HepG2 (cell line): Measurements from ENCODE around the gene SPINDOC. TPM values are rescaled to one million over a fixed set of nuclear protein-coding genes. Genes with fewer than 3 reads are reported as not detected.

ENCODE experiments used
- ARNT ChIP-seq: fragments of 450-650 bp; IDR thresholded peaks from 2 replicates; pipeline ENCODE4 v1.6.1; 2017
- BRCA1 ChIP-seq: sonication (generic); formaldehyde crosslinking; IDR thresholded peaks from 2 replicates; pipeline ENCODE4 v1.4.0; 2020; ENCODE audit warnings: missing genetic modification reagents
- CREB1 ChIP-seq, 2 experiments: fragments of 450-650 bp in 1 of 2; IDR thresholded peaks; 2 replicates each; pipeline ENCODE4 v1.6.1; 2016 to 2017; ENCODE audit warnings: control low read depth in 1 of 2, mild to moderate bottlenecking in 1 of 2, missing compliant biosample characterization in 1 of 2, missing genetic modification characterization in 1 of 2
- HMGA1 ChIP-seq: sonication (generic); formaldehyde crosslinking; conservative IDR thresholded peaks from 2 replicates; pipeline ENCODE4 v1.4.0; 2020; ENCODE audit warnings: missing genetic modification reagents
- LCORL ChIP-seq, 2 experiments: fragments of 450-650 bp in 1 of 2; sonication (generic) in 1 of 2; formaldehyde crosslinking in 1 of 2; IDR thresholded peaks; 2 replicates each; pipeline versions ENCODE4 v1.5.0 to v1.6.1; 2017 to 2020; ENCODE audit warnings: antibody characterized with exemption in 1 of 2, missing genetic modification reagents in 1 of 2
- MAF1 ChIP-seq: sonication (generic); formaldehyde crosslinking; IDR thresholded peaks from 2 replicates; pipeline ENCODE4 v1.5.0; 2020; ENCODE audit warnings: missing genetic modification reagents, borderline replicate concordance
- MED8 ChIP-seq: sonication (generic); formaldehyde crosslinking; IDR thresholded peaks from 2 replicates; pipeline ENCODE4 v1.8.1; 2023; ENCODE audit warnings: mild to moderate bottlenecking, missing genetic modification reagents; ENCODE audit not compliant: insufficient replicate concordance
- NAIF1 ChIP-seq: sonication (generic); formaldehyde crosslinking; IDR thresholded peaks from 2 replicates; pipeline ENCODE4 v1.5.0; 2020; ENCODE audit warnings: mild to moderate bottlenecking, missing genetic modification reagents, borderline replicate concordance
- PATZ1 ChIP-seq: sonication (generic); formaldehyde crosslinking; IDR thresholded peaks from 2 replicates; pipeline ENCODE4 v1.4.0; 2020; ENCODE audit warnings: missing genetic modification reagents
- POLR2G ChIP-seq: fragments of 200-400 bp; formaldehyde crosslinking; IDR thresholded peaks from 2 replicates; pipeline ENCODE4 v1.6.1; 2018; ENCODE audit warnings: mild to moderate bottlenecking, low read depth, low read length, moderate library complexity
- PTBP1 ChIP-seq: fragments of 200-400 bp; formaldehyde crosslinking; IDR thresholded peaks from 2 replicates; pipeline ENCODE4 v1.6.1; 2018; ENCODE audit warnings: low read length, low read depth; ENCODE audit not compliant: poor library complexity, severe bottlenecking
- SMARCC2 ChIP-seq: fragments of 450-650 bp; IDR thresholded peaks from 2 replicates; pipeline ENCODE4 v1.6.1; 2017; ENCODE audit warnings: antibody characterized with exemption, mild to moderate bottlenecking
- TSC22D2 ChIP-seq: sonication (generic); formaldehyde crosslinking; IDR thresholded peaks from 2 replicates; pipeline ENCODE4 v1.5.1; 2020; ENCODE audit warnings: missing genetic modification reagents, mild to moderate bottlenecking, borderline replicate concordance
- ZBTB14 ChIP-seq: sonication (generic); formaldehyde crosslinking; IDR thresholded peaks from 2 replicates; pipeline ENCODE4 v1.4.0; 2020; ENCODE audit warnings: missing genetic modification reagents
- ZNF138 ChIP-seq: sonication (generic); formaldehyde crosslinking; IDR thresholded peaks from 2 replicates; pipeline ENCODE4 v1.5.0; 2020; ENCODE audit warnings: mild to moderate bottlenecking, low read depth, missing genetic modification reagents
- ZNF20 ChIP-seq: sonication (generic); formaldehyde crosslinking; IDR thresholded peaks from 2 replicates; pipeline ENCODE4 v1.4.0; 2020; ENCODE audit warnings: mild to moderate bottlenecking, moderate library complexity, missing genetic modification reagents
- ZNF639 ChIP-seq: conservative IDR thresholded peaks from 2 replicates; pipeline ENCODE4 v1.6.1; 2018; ENCODE audit warnings: missing genetic modification reagents
- ZNF891 ChIP-seq: sonication (generic); formaldehyde crosslinking; IDR thresholded peaks from 2 replicates; pipeline ENCODE4 v1.5.0; 2020; ENCODE audit warnings: mild to moderate bottlenecking, missing genetic modification reagents
- polyA plus RNA-seq, 8 experiments: library from polyadenylated mRNA; depleted of rRNA in 3 of 8; stranded (reverse) in 7 of 8; unstranded in 1 of 8; fragments of >200 nt; fragmentation: Illumina TruSeq in 4 of 8; extraction: Trizol in 4 of 8; gene quantifications; 2 replicates each; pipeline versions ENCODE4 v1.2.1 to v1.2.3, GENCODE V29; 2011 to 2016; ENCODE audit warnings: low read depth in 4 of 8, missing spikeins in 1 of 8, mixed read lengths in 1 of 8; ENCODE audit not compliant: insufficient read depth in 1 of 8
- total RNA-seq, 5 experiments: library from RNA; depleted of rRNA; stranded (reverse); fragments of >200 nt; fragmentation: Illumina TruSeq; extraction: Trizol; gene quantifications; 2 replicates each; pipeline ENCODE4 v1.2.3, GENCODE V29; 2016; ENCODE audit warnings: low read depth in 1 of 5
- TF ChIP-seq, protein P1 (sequence below): sonication (generic); formaldehyde crosslinking; IDR thresholded peaks from 2 replicates; pipeline ENCODE4 v1.4.0; 2020; ENCODE audit warnings: missing genetic modification reagents

SPINDOC gene
- total and polyA plus RNA-seq, 2 of the 13 experiments (the other 11 are each of a cell fraction or from before 2014, with no cell fraction given): 21.4 to 29.9 TPM

- TF ChIP-seq MAF1 (CRISPR knock-in tag): no peak
- TF ChIP-seq NAIF1 (CRISPR knock-in tag): no peak
- no peak for TF ChIP-seq ZNF138 (CRISPR knock-in tag)
- no peak for TF ChIP-seq MED8 (CRISPR knock-in tag)
- TF ChIP-seq ZNF20: no peak
- TF ChIP-seq CREB1 (IDR thresholded peaks at IDR 0.05): no peak
- TF ChIP-seq CREB1 (CRISPR knock-in tag; IDR thresholded peaks at IDR 0.05): no peak
- no peak for TF ChIP-seq LCORL (IDR thresholded peaks at IDR 0.05)
- TF ChIP-seq LCORL (CRISPR knock-in tag; IDR thresholded peaks at IDR 0.05): no peak
- TF ChIP-seq, protein P1, sequence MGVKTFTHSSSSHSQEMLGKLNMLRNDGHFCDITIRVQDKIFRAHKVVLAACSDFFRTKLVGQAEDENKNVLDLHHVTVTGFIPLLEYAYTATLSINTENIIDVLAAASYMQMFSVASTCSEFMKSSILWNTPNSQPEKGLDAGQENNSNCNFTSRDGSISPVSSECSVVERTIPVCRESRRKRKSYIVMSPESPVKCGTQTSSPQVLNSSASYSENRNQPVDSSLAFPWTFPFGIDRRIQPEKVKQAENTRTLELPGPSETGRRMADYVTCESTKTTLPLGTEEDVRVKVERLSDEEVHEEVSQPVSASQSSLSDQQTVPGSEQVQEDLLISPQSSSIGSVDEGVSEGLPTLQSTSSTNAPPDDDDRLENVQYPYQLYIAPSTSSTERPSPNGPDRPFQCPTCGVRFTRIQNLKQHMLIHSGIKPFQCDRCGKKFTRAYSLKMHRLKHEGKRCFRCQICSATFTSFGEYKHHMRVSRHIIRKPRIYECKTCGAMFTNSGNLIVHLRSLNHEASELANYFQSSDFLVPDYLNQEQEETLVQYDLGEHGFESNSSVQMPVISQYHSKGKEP: no peak
- no peak for TF ChIP-seq SMARCC2
- peak; percentile 59 for TF ChIP-seq POLR2G
- no peak for TF ChIP-seq ARNT
- TF ChIP-seq HMGA1 (CRISPR knock-in tag): no peak
- no peak for TF ChIP-seq BRCA1 (CRISPR knock-in tag)
- TF ChIP-seq ZNF891 (CRISPR knock-in tag): no peak
- TF ChIP-seq PTBP1: no peak
- 0 out of 2 replicates have a peak, but pooled peaks have one; percentile 34 for TF ChIP-seq ZBTB14 (CRISPR knock-in tag)
- no peak for TF ChIP-seq ZNF639 (CRISPR knock-in tag)
- peak; percentile 67; the same call in 1 of the 2 replicates for TF ChIP-seq PATZ1 (CRISPR knock-in tag)
- TF ChIP-seq TSC22D2 (CRISPR knock-in tag): no peak
These were observed 45.6 kb upstream of the SPINDOC start (continued) for GRCh38 chr11:63767565-63768236.
